GM21381 (cell line): ENCODE results near the gene KLHL30.

Experiments used
- ATAC-seq: cut with Tn5 transposase; IDR thresholded peaks from one replicate; pipeline ENCODE4 v1.9.1; 2021; ENCODE audit warnings: mild to moderate bottlenecking, moderate library complexity; ENCODE audit not compliant: unreplicated experiment

Gene KLHL30

GRCh38 chr2:238172439-238172838, 34.0 kb downstream of the KLHL30 start:
- ATAC-seq, result no peak

- ATAC-seq, result no peak
Measured at GRCh38 chr2:238173692-238174091, 35.2 kb downstream of the KLHL30 start.

- ATAC-seq, result no peak
Measured at GRCh38 chr2:238174291-238174690, 35.8 kb downstream of the KLHL30 start.

- no peak for ATAC-seq
Measured at GRCh38 chr2:238174701-238175100, 36.2 kb downstream of the KLHL30 start.

- no peak for ATAC-seq
Measured at GRCh38 chr2:238176613-238177012, 38.1 kb downstream of the KLHL30 start.

- ATAC-seq, result no peak
Measured at GRCh38 chr2:238180554-238180953, 42.1 kb downstream of the KLHL30 start.

- ATAC-seq, result no peak
Measured at GRCh38 chr2:238182362-238182761, 43.9 kb downstream of the KLHL30 start.

GRCh38 chr2:238183821-238184220, 45.4 kb downstream of the KLHL30 start:
- no peak for ATAC-seq

- no peak for ATAC-seq
Measured at GRCh38 chr2:238187618-238188548, 49.4 kb downstream of the KLHL30 start.

- ATAC-seq, result no peak
Measured at GRCh38 chr2:238190445-238190844, 52.0 kb downstream of the KLHL30 start.
